Measurements from ENCODE around the gene MAPKBP1. TPM values are rescaled to one million over a fixed set of nuclear protein-coding genes. Genes with fewer than 3 reads are reported as not detected.
"Not testable (repeated sequence)": the region's sequence is repeated elsewhere in the genome, so short reads cannot be mapped to it uniquely, and the experiment has no call there.

MAPKBP1 gene
- total RNA-seq, 1 experiment from 2014 or later, result 9.9 TPM

- no peaks in the 10 kb centered on the region for H3K9me3 Mint-ChIP-seq (ENCODE audit: low read depth, unreplicated experiment)
- no peak overlapping the region for H3K27ac Mint-ChIP-seq (ENCODE audit: unreplicated experiment)
- intact Hi-C loops (cut with micrococcal nuclease; ENCODE audit: unreplicated experiment), result no loop called here
- H3K27me3 Mint-ChIP-seq (ENCODE audit: unreplicated experiment), result no peaks in the 10 kb centered on the region
- TF ChIP-seq CTCF (IDR thresholded peaks at IDR 0.05; ENCODE audit: unreplicated experiment), result no peak
- no TSS peak for BruUV-seq (replicated peaks)
- peaks cover 6% of the 10 kb centered on the region for H3K36me3 Mint-ChIP-seq (ENCODE audit: insufficient read depth, unreplicated experiment)
- DNase-seq, result no peak
- H3K4me1 Mint-ChIP-seq (ENCODE audit: low read depth, unreplicated experiment), result no peaks in the 10 kb centered on the region
- no peak overlapping the region for H3K4me3 Mint-ChIP-seq (ENCODE audit: low read depth, unreplicated experiment)
- CTCF ChIA-PET, result no interaction called here
These were observed 41.8 kb upstream of the MAPKBP1 start for GRCh38 chr15:41732483-41732882.

GRCh38 chr15:41734079-41734478 lies 40.2 kb upstream of the MAPKBP1 start:
- intact Hi-C loops (cut with micrococcal nuclease; ENCODE audit: unreplicated experiment), result no loop called here
- H3K4me3 Mint-ChIP-seq (ENCODE audit: low read depth, unreplicated experiment), result no peak overlapping the region
- peaks cover 6% of the 10 kb centered on the region for H3K36me3 Mint-ChIP-seq (ENCODE audit: insufficient read depth, unreplicated experiment)
- DNase-seq, result no peak
- CTCF ChIA-PET, result no interaction called here
- no peaks in the 10 kb centered on the region for H3K27me3 Mint-ChIP-seq (ENCODE audit: unreplicated experiment)
- BruUV-seq (replicated peaks), result no TSS peak
- TF ChIP-seq CTCF (IDR thresholded peaks at IDR 0.05; ENCODE audit: unreplicated experiment), result no peak
- H3K27ac Mint-ChIP-seq (ENCODE audit: unreplicated experiment), result no peak overlapping the region
- H3K4me1 Mint-ChIP-seq (ENCODE audit: low read depth, unreplicated experiment), result no peaks in the 10 kb centered on the region
- H3K9me3 Mint-ChIP-seq (ENCODE audit: low read depth, unreplicated experiment), result no peaks in the 10 kb centered on the region

GRCh38 chr15:41735046-41735445 lies 39.2 kb upstream of the MAPKBP1 start:
- CTCF ChIA-PET, result no interaction called here
- intact Hi-C loops (cut with micrococcal nuclease; ENCODE audit: unreplicated experiment), result no loop called here

GRCh38 chr15:41735492-41735891 lies 38.8 kb upstream of the MAPKBP1 start:
- H3K27ac Mint-ChIP-seq (ENCODE audit: unreplicated experiment); H3K36me3 Mint-ChIP-seq (ENCODE audit: insufficient read depth, unreplicated experiment); DNase-seq; H3K4me1 Mint-ChIP-seq (ENCODE audit: low read depth, unreplicated experiment); H3K27me3 Mint-ChIP-seq (ENCODE audit: unreplicated experiment); BruUV-seq (replicated peaks); H3K4me3 Mint-ChIP-seq (ENCODE audit: low read depth, unreplicated experiment); intact Hi-C loops (cut with micrococcal nuclease; ENCODE audit: unreplicated experiment); H3K9me3 Mint-ChIP-seq (ENCODE audit: low read depth, unreplicated experiment): not testable (repeated sequence)
- CTCF ChIA-PET, result interaction anchor here (0.7 kb wide), 1 partner anchor 88 kb away, joined by 3 read pairs; no protein-coding TSS in a partner anchor

More at GRCh38 chr15:41735046-41735445, 39.2 kb upstream of the MAPKBP1 start:
- Mint-ChIP-seq H3K27ac (ENCODE audit: unreplicated experiment) (no peak overlapping the region), H3K4me1 (ENCODE audit: low read depth, unreplicated experiment) (no peaks in the 10 kb centered on the region), H3K9me3 (ENCODE audit: low read depth, unreplicated experiment) (no peaks in the 10 kb centered on the region), H3K4me3 (ENCODE audit: low read depth, unreplicated experiment) (no peak overlapping the region), H3K36me3 (ENCODE audit: insufficient read depth, unreplicated experiment) (peaks cover 6% of the 10 kb centered on the region), H3K27me3 (ENCODE audit: unreplicated experiment) (no peaks in the 10 kb centered on the region)
- no peak for DNase-seq
- TF ChIP-seq CTCF (IDR thresholded peaks at IDR 0.05; ENCODE audit: unreplicated experiment), result no peak
- no TSS peak for BruUV-seq (replicated peaks)

- no TSS peak for BruUV-seq (replicated peaks)
- no peaks in the 10 kb centered on the region for H3K27me3 Mint-ChIP-seq (ENCODE audit: unreplicated experiment)
- no peaks in the 10 kb centered on the region for H3K4me1 Mint-ChIP-seq (ENCODE audit: low read depth, unreplicated experiment)
- no peaks in the 10 kb centered on the region for H3K9me3 Mint-ChIP-seq (ENCODE audit: low read depth, unreplicated experiment)
- peaks cover 4% of the 10 kb centered on the region for H3K36me3 Mint-ChIP-seq (ENCODE audit: insufficient read depth, unreplicated experiment)
- CTCF ChIA-PET, result interaction anchor here (1.2 kb wide), 1 partner anchor 28 kb away, joined by 3 read pairs; the partner anchor contains the start of gene MAPKBP1
- intact Hi-C loops (cut with micrococcal nuclease; ENCODE audit: unreplicated experiment), result no loop called here
- no peak overlapping the region for H3K4me3 Mint-ChIP-seq (ENCODE audit: low read depth, unreplicated experiment)
- no peak for DNase-seq
- H3K27ac Mint-ChIP-seq (ENCODE audit: unreplicated experiment), result no peak overlapping the region
- TF ChIP-seq CTCF (IDR thresholded peaks at IDR 0.05; ENCODE audit: unreplicated experiment), result no peak
These were observed 27.5 kb upstream of the MAPKBP1 start for GRCh38 chr15:41746802-41747201.

Data from Calu3 (cell line).